Sciatic nerve (tissue), 2 donors: Measurements from ENCODE around the gene MRPL19. TPM values are rescaled to one million over a fixed set of nuclear protein-coding genes. Genes with fewer than 3 reads are reported as not detected.
"Not testable (repeated sequence)": the region's sequence is repeated elsewhere in the genome, so short reads cannot be mapped to it uniquely, and the experiment has no call there.

Experiments
- ATAC-seq: fragments of 200-7000 bp; cut with Tn5 transposase; one replicate; pipeline ENCODE4 v1.9.1; 2020; ENCODE audit warnings: mild to moderate bottlenecking, moderate library complexity
- DNase-seq: peaks from one replicate; pipeline ENCODE4 v3.0.0-alpha.2; 2020; ENCODE audit warnings: low spot score
- intact Hi-C: fragments of 100-400 bp; cut with DNase I; formaldehyde crosslinking; loops from one replicate; pipeline ENCODE4 v1.14.2; 2022
- total RNA-seq: library from RNA; stranded (reverse); fragmentation: NEBNext Ultra II Directional; extraction: Animal tissue kit (Norgen Biotek cat#: 25700); gene quantifications from one replicate; pipeline ENCODE4 v1.2.1, GENCODE V29; 2021
- donor health status: DM: no; HTN: no; CAD: no.
- donor health status: DM: no; HTN: no; CAD: no.

MRPL19 gene
- total RNA-seq, 1 donor from 2014 or later: 48.3 TPM

DNA sequence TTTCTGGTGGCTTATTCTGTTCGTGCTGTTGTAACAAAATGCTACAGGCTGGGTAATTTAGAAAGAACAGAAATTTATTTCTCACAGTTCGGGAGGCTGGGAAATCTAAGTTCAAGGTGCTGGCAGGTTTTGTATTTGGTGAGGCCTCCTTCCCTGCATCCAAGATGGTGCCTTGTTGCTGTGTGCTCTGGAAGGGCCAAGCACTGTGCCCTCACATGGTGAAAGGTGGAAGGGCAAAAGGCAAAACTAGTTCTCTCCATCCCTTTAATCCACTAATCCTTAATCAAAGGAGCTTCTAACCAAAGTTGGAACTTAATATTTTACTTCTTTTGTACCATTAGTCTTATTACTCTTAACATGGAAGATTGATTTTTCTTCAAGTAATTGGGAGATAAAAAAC is 7.4 kb downstream of the MRPL19 start:
- ATAC-seq: no peak
- DNase-seq: no peak
- intact Hi-C loops: no loop called here

DNA sequence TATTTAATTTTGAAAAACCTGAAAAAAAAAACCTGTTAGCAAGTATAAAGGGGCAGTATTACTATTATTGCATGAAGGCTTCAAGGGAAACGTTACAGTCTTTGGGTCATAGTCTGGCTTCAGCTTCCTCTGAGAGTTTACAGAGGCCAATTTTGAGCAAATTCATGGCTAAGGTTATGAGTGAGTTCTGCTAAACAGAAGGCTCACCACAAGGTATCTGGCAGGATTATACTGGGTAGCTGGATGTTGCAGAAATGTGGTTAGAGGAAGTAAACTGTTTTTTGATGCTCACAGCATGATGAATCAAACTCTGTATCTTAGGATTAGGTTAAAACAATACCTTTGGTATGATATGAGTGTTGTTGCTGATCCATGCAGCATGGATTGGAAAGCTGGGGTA is 9.3 kb downstream of the MRPL19 start:
- intact Hi-C loops: no loop called here
- DNase-seq: no peak
- ATAC-seq: no peak

DNA sequence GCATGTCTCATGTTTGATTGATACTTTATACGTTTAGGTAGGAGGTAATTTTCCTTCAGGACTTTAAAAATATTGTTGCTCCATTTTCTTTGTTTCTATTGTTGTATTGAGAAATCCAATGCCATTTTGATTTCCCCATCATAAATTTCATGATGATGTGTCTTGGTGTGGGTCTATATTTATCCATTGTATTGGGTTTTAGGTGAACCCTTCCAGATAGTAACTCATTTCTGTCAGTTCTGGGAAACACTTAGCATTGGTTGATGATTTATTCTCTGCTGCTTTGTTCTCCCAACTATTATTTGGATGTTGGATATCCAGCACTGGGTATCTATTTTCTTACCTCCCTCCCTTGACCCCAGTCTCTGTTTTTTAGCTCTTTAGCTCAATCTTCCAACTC is 10.0 kb downstream of the MRPL19 start:
- intact Hi-C loops: no loop called here
- ATAC-seq: no peak
- no peak for DNase-seq

DNA sequence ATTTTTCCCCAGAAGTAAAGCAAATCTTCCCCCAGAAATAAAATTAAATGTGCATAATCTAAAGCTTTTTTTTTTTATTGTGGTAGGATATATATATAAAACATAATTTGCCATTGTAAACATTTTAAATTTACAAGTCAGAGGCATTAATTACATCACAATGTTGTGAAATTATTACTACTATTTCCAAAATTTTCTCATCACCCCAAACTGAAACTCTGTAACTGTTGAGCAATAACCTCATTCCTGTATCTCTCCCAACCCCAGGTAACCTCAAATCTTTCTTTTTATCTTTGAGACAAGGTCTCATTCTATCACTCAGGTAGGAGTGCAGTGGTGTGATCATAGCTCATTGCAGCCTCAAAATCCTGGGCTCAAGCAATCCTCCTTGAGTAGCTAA is 11.2 kb downstream of the MRPL19 start:
- ATAC-seq: no peak
- no peak for DNase-seq
- intact Hi-C loops: no loop called here

DNA sequence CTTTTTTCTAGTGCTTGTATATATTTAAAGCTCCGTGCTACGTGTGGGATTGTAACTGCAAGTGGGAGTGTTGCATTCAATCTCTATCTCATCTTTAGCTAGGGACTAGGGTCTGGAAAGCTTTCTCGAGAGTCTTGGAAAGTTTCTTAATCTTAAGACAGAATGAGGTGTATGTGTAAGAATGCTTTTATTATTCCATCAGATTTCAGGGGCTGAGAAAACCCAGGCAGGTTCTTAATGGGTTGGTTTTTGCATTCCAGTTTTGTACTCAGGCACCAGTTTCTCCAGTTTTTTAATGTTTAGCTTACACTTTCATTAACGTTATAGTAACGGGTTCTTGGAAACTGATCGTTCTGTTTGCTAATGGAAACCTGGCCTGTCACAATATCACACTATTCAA is 20.3 kb downstream of the MRPL19 start:
- intact Hi-C loops: no loop called here
- ATAC-seq (no peak), DNase-seq (no peak)

DNA sequence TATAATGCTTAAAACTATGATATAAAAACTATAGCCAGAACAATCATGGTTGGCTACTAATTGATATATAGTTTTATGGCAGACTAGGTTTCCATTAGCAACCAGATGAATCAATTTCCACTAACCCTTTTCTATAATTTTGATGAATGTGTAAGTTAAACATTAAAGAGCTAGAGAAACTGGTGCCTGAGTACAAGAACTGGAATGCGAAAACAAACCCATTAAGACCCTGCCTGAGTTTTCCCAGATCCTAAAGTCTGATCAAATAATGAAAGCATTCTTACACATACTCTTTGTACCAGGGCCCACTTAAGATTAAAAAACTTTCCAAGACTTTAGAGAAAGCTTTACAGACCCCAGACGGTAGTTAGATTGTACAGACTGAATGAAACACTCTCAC is 21.3 kb downstream of the MRPL19 start:
- intact Hi-C loops: no loop called here
- ATAC-seq (no peak), DNase-seq (no peak)

DNA sequence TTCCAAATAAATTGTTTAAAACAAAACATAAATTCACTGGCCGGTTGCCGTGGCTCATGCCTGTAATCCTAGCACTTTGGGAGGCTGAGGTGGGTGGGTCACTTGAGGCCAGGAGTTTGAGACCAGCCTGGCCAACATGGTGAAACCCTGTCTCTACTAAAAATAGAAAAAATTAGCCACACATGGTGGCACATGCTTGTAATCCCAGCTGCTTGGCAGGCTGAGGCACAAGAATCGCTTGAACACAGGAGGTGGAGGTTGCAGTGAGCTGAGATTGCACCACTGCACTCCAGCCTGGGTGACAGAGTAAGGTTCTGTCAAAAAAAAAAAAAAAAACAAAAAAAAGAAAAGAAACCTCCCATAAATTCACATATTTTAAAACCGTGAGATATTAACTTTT is 28.8 kb downstream of the MRPL19 start:
- intact Hi-C loops, DNase-seq, ATAC-seq: not testable (repeated sequence)

DNA sequence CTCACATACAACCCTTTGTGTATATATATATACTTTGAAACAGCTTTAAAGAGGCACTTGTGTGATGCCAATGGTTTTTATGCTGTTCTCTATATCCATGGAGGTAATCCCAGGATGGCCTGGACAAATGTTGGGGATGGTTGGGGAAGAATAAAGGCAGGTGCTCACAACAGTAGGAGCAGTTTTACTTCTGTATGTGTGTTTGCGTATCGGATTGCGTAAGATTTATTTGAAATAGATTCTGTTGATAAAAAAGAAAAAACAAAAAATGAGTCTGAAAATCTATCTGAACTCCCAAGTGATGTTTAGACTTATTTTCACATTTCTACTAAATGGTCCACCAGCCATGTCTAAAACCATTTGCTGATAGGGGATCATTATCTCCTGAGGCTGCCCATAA is 29.3 kb downstream of the MRPL19 start:
- DNase-seq (no peak), ATAC-seq (no peak)
- intact Hi-C loops: no loop called here

DNA sequence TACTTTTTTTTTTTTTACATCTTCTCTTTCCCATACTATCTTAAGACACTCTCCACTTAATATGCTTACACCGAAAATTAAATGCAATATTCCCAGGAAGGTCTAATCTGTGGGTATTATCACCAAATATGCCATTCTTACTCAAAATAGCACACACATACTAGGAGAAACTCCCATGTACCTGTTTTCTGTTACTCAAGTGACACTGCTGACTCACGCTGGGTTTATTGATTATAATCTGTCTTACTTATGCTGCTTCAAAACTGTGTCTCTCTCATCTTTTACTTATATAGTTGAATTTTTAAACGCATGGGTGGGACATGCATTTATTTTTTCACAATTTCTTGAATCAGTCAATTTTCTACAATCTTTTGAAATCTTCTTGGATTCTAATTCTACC is 29.9 kb downstream of the MRPL19 start:
- intact Hi-C loops: no loop called here
- ATAC-seq: no peak
- DNase-seq: no peak

DNA sequence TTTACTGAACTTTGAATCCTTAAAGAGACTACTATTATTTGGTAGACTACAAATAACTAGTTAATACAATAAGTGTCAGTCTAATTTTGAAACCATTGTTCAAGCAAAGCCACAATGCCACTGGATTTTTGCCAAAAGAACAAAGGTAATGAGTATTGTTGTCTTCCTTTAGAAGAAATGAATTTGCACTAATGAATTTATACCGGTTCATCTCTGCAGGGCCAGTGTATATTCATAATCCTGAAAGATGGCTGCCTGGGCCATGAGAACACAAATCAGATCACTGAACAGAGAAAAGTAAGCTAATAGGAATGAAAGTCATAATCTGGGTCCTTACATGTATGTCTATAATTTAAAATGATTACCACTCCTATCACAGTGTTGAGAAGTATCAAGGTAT is 33.0 kb downstream of the MRPL19 start:
- ATAC-seq (no peak), DNase-seq (no peak)
- intact Hi-C loops: no loop called here

DNA sequence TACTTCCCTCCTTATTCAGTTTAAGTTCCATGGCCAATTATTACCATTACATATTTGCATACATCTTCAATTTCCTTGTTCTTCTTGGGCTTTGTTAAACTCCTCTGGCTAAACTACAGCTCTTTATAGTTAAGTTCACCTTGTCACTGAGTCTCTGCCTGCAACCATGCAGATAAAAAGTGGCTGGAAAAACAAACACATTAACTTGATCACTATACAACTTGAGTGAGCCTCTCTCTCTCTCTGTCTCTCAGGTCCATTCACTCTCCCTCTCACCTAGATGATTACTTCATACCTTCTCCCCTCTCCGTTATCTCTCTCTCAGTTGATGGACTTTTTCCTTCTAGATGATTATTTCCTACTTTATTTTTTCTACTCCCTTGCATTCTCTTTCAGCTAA is 33.8 kb downstream of the MRPL19 start:
- no peak for DNase-seq
- intact Hi-C loops: loop anchor here (10.0 kb wide), 1 partner anchor 1294 kb away; no protein-coding TSS in a partner anchor
- no peak for ATAC-seq

DNA sequence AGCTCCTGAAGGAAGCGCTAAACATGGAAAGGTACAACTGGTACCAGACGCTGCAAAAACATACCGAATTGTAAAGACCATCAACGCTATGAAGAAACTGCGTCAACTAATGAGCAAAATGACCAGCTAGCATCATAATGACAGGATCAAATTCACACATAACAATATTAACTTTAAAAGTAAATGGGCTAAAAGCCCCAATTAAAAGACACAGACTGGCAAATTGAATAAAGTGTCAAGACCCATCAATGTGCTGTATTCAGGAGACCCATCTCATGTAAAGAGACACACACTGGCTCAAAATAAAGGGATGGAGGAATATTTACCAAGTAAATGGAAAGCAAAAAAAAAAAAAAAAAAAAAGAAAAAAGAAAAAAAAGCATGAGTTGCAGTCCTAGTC is 36.8 kb downstream of the MRPL19 start:
- DNase-seq, ATAC-seq: not testable (repeated sequence)
- intact Hi-C loops: loop anchor here (10.0 kb wide), 1 partner anchor 1291 kb away; no protein-coding TSS in a partner anchor

DNA sequence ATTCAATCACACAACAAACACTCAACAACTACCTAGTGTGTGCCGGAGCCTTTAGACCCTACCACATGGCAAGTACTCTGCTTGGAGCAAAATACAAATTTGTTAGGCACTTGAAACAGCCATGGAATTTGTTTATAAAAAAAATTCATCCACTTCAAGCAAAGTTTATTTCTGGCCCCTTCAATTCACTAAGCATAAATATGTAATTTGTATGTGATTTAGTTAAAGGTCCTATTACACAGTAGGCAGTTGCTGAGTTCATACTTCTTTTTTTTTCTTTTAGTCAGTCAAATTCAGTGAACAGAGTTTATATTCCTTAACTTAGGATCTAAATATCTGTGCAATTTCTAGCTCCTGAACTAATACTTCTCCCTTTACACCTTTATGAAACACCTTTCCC is 41.6 kb downstream of the MRPL19 start:
- no peak for ATAC-seq
- intact Hi-C loops: loop anchor here (10.0 kb wide), 1 partner anchor 1287 kb away; no protein-coding TSS in a partner anchor
- no peak for DNase-seq

DNA sequence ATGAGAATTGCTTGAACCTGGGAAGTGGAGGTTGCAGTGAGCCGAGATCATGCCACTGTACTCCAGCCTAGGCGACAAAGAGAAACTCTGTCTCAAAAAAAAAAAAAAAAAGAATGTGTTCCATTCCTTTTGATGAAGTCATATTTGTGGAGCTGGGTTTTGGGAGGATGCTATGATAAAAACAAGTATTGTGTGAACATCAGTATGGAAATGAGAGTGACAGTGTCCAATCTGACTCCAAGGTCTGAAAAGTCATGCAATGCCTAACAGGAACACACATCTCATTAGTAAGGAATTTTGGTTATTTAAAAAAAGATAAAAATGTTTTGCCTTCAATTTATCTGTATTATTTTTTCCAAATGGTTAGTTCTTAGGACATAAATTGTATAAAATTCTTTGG is 52.3 kb downstream of the MRPL19 start:
- ATAC-seq (no peak), DNase-seq (no peak)
- intact Hi-C loops: no loop called here

DNA sequence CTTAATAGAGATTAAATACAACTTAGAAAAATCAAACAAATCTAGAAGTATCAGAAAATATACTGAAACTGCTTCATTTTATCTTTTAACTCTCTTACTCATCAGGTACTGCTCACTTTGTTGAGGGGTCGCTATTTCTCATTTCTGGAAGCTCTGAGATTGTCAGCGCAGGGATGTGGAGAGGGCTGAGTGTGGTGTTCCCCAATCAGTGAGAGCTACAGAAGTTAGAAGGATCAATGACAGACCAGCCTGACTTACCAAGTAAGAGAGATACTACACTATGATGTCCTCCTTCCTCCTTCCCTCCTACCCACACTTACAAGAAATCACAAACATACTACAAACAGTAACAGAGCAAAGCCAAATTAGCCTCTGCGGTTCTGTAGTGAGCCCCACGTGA is 56.0 kb downstream of the MRPL19 start:
- ATAC-seq (no peak), DNase-seq (no peak)
- intact Hi-C loops: no loop called here

DNA sequence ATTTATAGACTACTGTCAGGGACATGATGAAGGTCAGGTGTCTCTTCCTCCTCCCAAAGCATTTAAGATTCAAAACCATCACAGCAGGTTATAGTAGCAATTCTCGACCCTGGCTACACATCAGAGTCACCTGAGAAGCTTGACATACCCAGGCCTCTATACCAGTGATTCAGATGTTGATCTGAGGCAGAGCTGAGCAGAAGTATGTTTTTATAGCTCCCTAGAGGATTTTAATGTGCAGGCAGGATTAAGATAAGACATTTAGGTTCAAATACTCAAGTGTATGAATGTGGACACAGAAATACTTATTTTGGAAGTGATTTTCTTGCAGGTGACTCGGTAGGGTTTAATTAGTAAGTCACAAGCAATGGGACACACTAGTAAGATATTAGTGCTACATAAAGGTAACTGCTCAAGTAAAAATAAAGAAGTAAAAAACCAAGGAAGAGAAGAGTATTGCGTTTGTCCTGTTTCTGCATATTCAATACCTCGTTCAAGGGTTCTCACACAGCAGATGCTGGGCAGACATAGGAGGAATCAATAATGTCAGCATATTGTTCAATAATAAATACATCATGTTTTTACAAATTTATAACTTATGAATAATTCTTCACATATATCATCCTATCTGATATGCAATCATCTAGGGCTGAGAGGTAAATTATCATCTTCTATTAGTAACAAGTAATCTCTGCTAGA is 57.2 kb downstream of the MRPL19 start:
- no peak for DNase-seq
- intact Hi-C loops: no loop called here
- ATAC-seq: no peak

DNA sequence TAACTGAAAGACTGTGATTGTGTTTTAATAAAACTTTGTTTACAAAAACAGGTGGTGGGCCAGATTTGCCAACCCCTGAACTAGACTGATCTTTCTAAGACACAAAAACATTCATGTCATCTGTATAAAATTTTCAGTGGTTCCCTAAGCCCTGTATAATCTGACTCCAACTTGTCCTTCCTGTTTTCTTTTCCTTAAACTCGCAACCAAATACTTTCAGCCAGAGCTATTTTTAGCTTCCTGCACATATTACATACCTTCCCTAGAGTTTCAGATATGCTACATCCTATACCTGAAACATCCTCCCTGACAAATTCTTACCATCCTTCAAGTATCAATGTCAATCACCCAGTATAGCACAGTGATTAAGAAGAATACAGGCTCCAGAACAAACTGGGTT is 59.3 kb downstream of the MRPL19 start:
- ATAC-seq (no peak), DNase-seq (no peak)
- intact Hi-C loops: no loop called here

DNA sequence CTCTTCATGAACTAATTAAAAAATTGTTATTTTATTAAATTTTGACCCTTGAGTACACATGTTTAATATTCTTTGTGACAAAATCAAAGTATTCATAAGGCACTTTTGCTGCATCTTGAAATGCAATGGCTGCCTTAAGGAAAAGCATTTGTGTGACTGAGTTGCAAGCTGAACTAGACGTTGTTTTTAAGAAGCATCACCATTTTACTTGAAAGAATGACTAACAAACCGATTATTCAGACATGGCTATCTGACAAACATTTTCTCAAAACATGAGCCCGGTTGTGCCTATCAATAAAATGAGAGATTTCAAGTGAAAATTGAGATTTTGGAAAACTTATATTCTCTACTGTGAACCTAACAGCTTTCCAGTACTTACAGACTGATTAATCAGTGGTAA is 61.3 kb downstream of the MRPL19 start:
- DNase-seq (no peak), ATAC-seq (no peak)
- intact Hi-C loops: no loop called here

DNA sequence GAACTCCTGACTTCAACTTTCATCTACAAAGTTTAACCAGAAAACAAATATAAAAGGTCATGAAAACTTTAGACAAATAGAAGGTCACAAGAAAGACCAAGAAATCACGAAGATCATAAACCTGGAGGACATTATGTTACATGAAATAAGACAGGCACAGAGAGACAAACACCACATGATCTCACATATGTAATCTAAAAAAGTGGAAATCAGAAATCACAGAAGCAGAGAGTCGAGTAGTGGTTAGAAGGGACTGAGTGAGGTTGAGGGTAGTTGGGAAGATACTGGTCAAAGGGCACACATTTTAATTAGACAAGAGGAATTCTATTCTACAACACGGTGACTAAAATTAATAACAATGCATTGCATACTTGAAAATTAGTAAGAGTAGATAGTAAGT is 62.7 kb downstream of the MRPL19 start:
- ATAC-seq: no peak
- no peak for DNase-seq
- intact Hi-C loops: no loop called here

DNA sequence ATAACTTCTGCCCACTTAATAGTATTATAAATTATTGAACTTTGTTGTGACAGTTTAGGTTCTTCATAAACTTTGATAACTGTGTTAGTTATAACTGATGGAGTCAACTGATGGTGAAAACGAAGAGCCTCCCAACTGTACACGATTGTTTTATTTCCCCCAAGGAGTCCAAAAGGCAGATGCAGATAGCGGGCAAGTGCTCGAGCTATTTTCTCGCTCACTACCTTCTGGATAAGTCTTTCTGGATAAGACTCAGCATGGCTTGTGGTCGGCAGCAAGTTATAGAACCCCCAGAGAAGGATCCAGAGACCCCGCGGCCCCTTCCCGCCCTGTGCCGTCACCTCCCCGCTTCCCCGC is 63.6 kb downstream of the MRPL19 start:
- ATAC-seq (no peak), DNase-seq (no peak)
- intact Hi-C loops: no loop called here

DNA sequence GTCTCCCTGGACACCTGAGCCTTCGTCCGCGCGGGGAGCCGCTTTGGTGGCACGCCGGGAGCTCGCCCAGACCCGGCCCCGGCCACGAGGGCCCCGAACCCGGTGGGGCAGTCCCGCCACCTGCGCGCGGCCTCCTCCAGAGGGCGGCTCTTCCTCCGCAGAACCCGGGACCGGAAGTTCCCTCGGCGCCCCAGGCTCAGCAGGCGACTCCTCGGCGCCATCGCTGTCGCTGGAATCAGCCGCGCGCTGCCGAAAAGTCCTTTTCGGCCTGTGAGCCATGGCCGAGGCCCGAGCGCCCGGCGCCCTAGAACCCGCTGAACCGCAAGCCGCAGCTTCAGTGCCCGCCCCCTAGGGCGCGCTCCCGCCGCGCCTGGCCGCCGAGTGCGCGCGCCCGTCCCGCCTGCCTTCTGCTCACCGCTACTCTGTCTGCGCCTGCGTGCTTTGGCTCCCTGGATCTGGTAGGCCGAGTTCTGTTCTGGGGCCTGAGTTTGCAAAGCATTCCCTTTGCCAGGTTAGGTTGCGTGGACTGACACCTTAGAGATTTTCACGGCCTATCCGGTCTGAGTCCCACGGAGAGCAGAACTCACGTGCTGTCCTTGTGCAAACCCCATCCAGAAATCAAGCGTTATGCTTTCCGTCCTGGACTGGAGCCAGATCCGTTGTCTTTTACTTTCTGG is 64.1 kb downstream of the MRPL19 start, which contains the start of gene GCFC2:
Gene GCFC2, minus strand, starts transcription at position 339 of the 677 bp plus-strand sequence. Its CDS starts 60 bp downstream, at position 279.
- ATAC-seq (peak; percentile 97), DNase-seq (peak; percentile 91)
- intact Hi-C loops: no loop called here
